ENCODE data around the gene NIM1K.
"Not testable (repeated sequence)": the region's sequence is repeated elsewhere in the genome, so short reads cannot be mapped to it uniquely, and the experiment has no call there.

The NIM1K gene

DNA sequence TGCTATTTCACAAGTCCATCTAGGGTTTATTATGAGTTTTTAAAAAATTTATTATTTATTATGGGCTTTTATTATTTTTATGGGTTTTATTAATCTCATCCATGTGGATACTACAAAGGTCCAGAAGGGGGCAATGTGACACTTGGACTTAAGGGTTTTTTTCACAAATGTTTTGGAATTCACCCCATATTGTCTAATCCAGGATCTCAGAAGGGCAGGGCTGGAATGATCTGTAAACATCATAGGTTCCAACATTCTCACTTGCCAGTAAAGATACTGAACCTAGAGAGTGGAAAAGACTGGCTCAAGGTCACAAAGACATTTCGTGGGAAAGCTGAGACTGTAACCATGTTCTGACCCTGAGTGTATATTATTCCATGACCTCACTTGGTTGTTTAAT, 35.6 kb downstream of the NIM1K start:
- peak; percentile 17 for DNase-seq (ENCODE audit: low read depth, low spot score)

DNA sequence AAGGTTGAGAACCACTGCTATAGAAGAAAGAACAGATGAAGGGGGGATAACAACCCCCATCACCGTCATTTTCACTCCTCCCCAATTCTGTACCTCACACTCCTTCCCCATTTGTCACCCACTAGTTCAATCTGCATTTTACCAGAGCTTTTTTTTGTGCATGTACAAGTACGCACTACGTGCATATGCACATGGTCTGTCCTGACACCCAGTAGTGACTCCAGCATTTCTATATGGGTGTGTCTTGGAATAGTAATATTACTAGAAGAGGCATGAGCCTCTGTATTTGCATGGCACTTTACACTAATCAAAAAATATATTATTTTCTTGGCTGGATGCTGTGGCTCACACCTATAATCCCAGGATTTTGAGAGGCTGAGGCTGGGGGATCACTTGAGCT, 38.7 kb downstream of the NIM1K start:
- DNase-seq (ENCODE audit: low read depth, low spot score) = no peak

DNA sequence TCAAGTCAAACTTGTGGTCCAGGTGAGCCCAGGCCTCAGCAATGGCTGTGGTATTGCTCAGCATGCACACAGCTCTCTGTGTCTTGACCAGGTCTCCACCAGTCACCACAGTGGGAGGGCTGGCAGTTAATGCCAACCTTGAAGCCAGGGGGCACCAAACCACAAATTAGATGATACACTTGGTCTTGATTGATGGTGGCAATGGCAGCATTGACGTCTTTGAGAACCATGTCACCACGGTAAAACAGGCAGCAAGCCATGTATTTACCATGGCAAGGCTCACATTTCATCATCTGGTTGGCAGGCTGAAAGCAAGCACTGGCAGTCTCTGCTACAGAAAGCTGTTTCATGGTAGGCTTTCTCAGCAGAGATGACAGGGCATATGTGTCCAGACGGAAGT, 40.0 kb downstream of the NIM1K start:
- DNase-seq (ENCODE audit: low read depth, low spot score) = no peak

DNA sequence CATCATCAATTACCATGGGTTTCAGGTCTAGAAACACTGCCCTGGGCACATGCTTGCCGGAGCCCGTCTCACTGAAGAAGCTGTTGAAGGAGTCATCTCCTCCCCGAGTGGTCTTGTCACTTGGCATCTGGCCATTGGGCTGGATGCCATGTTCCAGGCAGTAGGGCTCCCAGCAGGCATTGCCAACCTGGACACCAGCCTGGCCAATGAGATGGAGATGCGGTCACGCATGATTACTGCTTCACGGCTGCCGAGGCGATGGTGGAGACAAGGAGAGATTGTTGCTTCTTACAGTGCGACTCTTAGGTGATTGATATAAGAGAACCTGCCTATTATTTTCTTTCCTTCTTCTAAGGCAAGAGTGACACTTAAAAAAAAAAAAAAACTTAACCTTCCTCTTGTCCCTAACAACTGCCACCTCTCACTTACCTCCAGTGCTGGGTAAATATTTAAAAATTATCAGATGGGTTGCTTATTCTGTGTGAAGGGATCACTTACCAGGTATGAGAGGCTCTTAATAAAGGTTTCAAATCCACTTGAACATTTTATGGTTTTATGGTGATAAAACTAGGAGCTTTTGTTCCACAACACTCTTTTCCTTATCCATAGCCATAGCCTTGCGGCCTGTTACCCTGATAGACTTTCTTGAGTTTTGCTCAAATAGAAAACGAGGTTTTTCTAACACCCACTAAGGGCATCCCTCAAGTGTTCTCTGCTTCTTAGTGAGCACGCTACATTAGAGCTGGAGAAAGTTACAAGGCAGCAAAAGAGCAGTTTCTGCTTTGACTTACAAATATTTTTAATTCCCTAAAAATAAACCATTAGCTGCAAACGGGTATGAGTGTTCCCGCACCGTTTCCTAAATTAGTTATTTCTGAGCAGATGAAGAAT, 41.2 kb downstream of the NIM1K start:
- DNase-seq (ENCODE audit: low read depth, low spot score) = no peak

- DNase-seq (ENCODE audit: low read depth, low spot score) = no peak
These were observed 41.9 kb downstream of the NIM1K start for GRCh38 chr5:43233946-43234345.

GRCh38 chr5:43236653-43237355, 44.8 kb downstream of the NIM1K start:
- DNase-seq (ENCODE audit: low read depth, low spot score) = no peak

DNA sequence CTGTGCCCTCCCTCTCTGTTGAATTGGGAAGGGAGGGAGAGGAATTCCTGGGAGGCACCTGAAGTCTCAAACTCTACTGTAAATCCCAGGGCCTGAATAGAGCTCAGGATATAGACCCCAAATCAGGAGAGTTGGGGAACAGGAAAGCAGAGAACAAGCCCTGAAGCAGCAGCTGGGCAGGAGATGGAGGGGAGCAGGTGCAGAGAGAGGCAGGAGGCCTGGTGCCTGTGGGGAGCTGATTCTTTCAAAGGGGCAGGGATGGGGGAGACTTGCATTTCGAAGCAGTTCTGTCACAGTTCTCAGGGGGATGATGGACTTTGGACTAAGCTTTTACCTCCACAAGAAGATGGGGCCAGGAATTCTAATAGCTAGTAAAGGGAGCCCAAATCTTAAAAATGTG, 50.2 kb downstream of the NIM1K start:
- DNase-seq (ENCODE audit: low read depth, low spot score) = no peak

DNA sequence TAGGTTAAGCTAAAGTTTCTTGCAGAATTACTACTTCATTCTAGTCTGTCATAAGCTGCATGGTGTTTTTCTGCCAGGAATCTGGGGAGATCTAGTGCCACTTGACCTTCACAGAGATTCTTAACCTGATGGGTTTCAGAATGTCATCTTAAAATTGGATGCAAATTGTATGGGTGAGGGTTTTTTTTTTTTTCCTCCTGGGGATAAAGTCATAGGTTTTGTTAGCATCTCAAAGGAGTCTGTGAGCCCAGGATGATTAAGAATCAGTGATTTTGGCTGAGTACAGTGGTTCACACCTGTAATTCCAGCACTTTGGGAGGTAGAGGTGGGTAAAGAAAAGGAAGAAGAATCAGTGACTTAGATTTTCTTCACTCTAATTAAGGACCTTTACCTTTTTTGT, 51.2 kb downstream of the NIM1K start:
- no peak for DNase-seq (ENCODE audit: low read depth, low spot score)

- DNase-seq (ENCODE audit: low read depth, low spot score) = no peak
These were observed 53.0 kb downstream of the NIM1K start for GRCh38 chr5:43244823-43245565.

- DNase-seq (ENCODE audit: low read depth, low spot score) = no peak
These were observed 53.8 kb downstream of the NIM1K start for GRCh38 chr5:43245724-43246385.

DNA sequence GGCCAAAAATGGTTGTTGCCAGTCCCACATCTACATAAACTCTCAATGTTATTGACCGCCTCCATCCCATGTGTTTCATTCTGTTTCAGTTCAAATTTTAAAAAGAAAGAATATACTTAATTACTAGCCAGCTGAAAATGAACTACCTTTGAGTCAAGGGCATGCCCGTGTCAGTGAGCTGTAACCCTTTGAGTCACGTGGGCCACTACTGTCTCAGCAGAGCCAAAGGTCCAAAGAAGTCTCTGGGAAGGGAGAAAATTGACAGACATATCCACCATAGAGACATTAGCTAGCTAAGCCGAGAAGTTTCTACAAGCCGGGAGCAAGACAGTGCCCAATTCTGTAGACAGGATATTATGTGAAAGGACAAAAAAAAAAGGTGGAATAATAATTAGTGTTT, 59.7 kb downstream of the NIM1K start:
- no peak for DNase-seq (ENCODE audit: low read depth, low spot score)

GRCh38 chr5:43255704-43256103, 63.7 kb downstream of the NIM1K start:
- DNase-seq (ENCODE audit: low read depth, low spot score) = no peak

DNA sequence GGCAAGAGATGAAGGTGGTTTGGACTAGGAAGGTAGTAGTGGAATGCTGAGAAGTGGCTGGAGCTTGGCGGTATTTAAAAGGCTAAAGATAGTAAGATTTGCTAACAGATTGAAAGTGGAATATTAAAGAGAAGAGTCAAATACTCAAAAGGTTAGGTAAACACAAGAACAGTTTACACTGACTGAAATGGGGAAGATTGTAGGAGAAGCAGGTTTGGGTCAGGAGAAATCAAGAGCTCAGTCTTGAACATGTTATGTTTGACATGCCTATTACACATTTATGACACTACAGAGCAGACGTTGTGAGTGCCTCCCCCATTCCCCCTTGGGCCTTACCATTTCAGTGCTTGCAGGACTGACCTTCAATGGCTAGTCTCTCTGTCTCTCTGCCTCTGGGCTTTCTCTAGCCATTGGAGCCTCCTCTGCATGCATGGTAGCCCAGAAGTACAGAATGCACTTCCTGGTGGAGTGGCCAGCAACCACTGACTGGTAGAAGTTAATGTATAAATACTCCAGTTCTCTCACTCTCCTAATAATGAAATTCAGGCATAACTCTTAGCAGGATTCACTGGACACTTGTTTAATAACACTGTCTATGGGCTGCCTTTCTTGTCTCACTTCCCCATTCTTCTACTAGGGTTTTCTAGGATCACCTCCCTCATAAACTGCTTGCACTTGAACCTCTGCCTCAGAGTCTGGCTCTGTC, 64.4 kb downstream of the NIM1K start:
- no peak for DNase-seq (ENCODE audit: low read depth, low spot score)

GRCh38 chr5:43258116-43258515, 66.1 kb downstream of the NIM1K start:
- DNase-seq (ENCODE audit: low read depth, low spot score) = no peak

GRCh38 chr5:43262269-43262668, 70.2 kb downstream of the NIM1K start:
- not testable (repeated sequence) for DNase-seq (ENCODE audit: low read depth, low spot score)

DNA sequence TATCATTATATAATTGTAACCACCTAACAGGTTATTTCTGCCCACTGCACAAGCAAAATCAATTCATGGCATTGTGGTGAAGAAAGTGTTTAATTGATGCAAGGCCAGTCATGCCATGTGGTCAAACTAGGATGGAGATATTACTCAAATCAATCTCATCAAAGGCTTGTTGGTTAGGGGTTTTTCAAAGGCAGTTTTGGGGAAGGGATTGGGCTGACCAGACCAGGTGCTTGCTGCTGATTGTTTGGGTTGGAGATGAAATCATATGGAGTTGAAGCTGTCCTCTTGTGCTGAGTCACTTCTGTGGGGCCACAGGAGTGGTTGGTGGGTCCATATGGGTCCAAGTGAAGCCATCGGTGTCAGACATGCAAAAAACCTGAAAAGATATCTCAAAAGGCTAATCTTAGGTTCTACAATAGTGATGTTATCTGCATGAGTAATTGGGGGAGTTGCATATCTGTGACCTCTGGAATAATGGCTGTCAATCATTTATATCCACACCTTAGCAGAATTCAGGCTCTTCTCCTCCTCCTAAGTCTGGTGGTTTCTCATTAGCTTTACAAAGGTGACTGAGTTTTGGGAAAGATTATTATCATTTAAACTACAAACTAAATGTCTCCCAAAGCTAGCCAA, 76.3 kb downstream of the NIM1K start:
- no peak for DNase-seq (ENCODE audit: low read depth, low spot score)

- DNase-seq (ENCODE audit: low read depth, low spot score) = no peak
These were observed 78.6 kb downstream of the NIM1K start for GRCh38 chr5:43270645-43271044.

- no peak for DNase-seq (ENCODE audit: low read depth, low spot score)
These were observed 81.5 kb downstream of the NIM1K start for GRCh38 chr5:43273552-43273951.

DNA sequence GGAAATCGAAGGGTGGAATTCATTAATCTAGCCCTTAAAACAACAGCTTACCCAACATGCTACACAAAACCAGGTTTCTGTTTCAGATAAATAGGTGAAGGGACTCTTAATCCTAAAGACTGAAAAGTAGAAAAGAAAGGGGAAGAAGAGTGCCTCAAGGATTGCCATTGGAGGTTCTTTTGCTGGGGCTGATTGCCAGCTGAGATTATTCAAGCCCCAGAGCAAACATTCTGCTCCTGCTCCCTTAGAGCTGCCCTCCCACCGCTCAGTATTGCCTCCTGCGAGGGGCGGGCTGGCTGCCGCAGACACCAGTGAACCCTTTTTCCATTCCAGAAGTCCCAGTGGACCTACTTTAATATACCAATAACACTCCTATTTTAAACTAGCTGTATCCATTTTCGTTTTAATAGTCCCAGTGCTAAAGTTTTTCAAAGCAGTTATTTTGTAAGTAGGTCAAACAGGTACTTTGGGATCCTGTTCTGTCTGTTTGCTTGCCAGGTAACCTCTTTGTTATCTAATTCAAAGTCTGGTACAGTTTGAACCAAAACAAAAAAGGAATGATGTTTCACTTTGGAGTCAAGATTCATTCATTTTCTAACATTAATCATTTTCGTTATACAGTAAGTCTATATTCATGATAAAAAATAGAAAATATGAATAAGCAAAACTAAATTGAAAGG, 82.5 kb downstream of the NIM1K start:
- DNase-seq (ENCODE audit: low read depth, low spot score) = no peak

- no peak for DNase-seq (ENCODE audit: low read depth, low spot score)
These were observed 83.4 kb downstream of the NIM1K start for GRCh38 chr5:43275391-43275790.
